Measurements from ENCODE around the gene SYPL2.
"Not testable (repeated sequence)": the region's sequence is repeated elsewhere in the genome, so short reads cannot be mapped to it uniquely, and the experiment has no call there.

SYPL2 gene

GRCh38 chr1:109466452-109467300, at the start of gene SYPL2:
SYPL2 (plus strand) TSS chr1:109466546; CDS start chr1:109466844, 298 bp downstream.
- no peak for FAIRE-seq

DNA sequence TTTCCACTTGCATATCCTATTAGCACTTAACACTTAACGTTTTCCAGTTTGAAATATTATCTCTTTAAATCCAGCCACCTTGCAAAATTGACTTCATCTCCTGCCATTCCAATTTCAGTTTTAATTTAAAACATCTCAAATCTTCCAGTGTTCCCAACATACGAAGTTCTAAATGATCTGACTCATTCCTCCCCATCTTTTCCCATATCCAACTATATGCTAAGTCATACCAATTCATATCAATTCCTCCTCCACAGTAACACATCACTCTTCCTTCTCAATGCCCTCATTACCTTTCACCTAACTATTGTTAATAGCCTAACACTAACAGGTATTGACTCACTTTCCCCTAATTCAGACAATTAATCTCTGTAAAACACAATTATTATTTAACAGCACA, 42.8 kb upstream of the SYPL2 start:
- FAIRE-seq: no peak

DNA sequence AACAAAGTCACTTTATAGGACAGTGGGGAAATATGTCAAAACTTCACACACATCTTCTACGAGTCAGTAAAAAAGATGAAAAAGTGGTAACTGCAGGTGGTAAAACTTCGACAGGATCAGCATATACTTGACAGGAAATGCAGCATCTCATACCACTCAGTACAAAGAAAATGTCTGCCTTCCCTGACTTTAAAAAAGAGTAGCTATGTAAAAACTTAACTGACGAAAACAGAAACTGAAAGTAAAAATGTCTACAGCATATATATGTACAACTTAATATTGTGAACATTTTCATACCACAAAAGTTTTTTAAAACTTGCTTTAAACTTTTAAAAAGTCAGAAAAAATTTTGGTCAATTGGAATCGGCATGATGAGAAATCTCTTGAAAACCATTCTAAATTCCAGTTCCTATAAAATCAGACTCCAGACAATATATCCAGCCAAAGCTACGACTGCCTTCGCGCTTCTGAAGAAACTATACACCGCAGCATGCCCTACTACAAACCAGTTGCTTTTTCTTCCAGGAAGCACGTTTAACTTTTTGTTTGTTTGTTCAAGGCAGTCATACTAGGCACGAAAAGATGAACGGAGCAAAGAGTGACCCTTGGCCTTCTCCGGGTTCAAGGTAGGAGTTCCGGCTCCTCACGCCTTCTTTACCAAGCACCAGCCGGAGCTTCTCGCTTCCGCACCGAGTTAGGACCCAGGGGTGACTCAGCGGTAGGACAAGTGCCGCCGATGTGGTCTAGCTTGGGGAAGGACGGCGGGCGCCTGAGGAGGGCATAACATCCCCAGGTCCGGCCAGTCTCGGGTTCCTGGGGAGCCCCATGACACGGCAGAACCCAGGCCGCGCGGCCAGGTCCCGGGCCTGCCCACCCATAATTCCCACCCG, 40.7 kb upstream of the SYPL2 start:
- no peak for FAIRE-seq

DNA sequence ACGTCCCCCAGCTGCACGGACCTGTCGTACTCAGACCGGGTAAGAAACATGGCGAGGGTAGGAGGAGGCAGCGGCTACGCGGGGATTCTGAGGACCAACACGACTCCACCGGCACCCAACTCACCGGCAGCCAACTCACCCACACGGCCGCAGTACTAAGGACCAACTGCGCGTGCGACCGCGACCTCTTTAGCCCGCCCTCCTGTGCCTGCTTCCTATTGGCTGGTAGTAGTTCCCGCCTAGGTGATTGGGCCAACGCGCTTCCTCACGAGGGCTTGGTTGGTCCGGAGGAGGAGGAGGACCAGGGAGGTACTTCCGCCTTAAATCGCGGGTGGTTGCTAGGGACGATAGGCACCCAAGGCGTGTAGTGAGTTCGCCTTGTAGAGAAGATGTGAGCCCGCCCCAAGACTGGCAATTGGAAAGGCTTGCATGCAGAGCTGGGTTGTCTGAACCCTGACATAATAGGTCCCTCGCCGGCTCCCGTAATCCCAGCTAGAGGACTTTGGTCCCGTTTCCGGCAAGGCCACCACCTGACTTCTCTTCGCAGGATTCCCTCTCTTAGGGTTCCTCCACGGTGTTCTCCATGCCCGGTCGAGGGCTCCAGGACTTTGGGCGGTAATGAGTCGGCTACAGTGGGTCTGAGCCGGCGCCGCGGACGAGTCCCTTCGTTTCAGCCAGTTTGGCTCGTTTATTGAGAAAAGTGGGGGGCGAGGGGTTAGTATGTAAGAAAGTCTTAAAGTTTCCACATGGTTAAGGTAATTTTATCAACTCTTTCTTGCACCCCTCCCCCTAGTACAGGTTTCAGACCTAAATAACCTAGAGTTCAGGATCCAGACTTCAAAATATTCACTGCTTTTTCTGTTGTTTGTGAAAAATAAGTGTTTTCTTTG, 39.8 kb upstream of the SYPL2 start, which contains the start of gene PSMA5:
TSS of gene PSMA5 (minus strand) at position 168 of the 890 bp plus-strand sequence. CDS start at position 50, 118 bp downstream.
- no peak for FAIRE-seq

DNA sequence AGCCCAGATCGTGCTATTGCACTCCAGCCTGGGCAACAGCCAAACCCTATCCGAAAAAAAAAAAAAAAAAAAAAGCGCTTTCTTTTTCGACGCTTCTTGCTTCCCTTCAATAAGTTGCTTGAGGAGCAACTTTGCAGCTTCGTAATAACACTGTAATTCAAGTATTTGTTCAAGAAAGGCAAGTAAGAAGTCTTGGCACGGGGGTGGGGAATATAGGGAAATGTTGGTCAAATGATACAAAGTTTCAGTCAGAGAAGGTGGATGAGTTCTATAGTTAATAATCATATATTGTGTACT, 39.2 kb upstream of the SYPL2 start:
- no peak for FAIRE-seq

GRCh38 chr1:109432336-109432735, 34.0 kb upstream of the SYPL2 start:
- no peak for FAIRE-seq

GRCh38 chr1:109433322-109433721, 33.0 kb upstream of the SYPL2 start:
- no peak for FAIRE-seq

- FAIRE-seq: no peak
These were observed 31.9 kb upstream of the SYPL2 start for GRCh38 chr1:109434484-109434883.

- no peak for FAIRE-seq
These were observed 27.5 kb upstream of the SYPL2 start for GRCh38 chr1:109438798-109439297.

DNA sequence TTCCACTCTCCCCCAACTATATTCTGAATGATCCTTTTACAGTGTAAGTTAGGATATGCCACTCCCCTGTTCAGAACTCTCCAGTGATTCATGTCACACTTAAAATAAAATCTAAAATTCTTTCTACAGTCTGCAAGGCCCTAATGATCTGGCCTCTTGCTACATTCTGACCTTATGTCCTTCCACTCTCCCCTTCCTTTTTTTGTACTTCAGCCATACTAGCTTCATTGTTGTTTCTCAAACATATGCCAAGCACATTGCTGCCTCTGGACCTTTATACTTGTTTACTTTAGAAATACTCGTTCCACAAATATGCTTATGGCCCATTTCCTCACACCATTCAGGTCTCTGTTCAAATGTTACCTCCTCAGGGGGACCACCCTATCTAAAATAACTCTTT, 25.3 kb upstream of the SYPL2 start:
- FAIRE-seq: no peak

GRCh38 chr1:109443476-109443875, 22.9 kb upstream of the SYPL2 start:
- FAIRE-seq: no peak

- FAIRE-seq: no peak
These were observed 22.0 kb upstream of the SYPL2 start for GRCh38 chr1:109444346-109444745.

DNA sequence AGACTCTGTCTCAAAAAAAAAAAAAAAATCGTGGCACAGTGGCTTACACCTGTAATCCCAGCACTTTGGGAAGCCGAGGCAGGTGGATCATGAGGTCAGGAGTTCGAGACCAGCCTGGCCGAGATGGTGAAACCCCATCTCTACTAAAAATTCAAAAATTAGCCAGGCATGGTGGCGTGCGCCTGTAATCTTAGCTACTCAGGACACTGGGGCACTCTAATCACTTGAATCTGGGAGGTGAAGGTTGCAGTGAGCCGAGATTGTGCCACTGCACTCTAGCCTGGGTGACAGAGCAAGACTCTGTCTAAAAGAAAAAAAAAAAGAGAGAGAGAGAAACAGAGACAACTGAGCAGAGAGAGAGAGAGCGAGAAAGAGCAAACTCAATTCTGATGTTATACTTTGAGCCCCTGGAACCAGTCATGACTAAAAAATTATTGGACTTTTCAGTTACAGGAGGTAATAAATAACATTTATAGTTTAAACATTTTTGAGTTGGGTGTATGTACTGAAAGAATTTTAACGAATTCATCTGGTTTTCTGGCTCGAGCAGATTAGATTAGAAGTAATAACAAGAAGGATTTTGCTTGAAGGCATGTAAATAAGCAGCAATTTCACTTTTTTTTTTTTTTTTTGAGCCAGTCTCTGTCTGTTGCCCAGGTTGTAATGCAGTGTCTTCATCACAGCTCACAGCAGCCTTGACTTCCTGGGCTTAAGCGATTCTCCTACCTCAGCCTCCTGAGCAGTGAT, 20.2 kb upstream of the SYPL2 start:
- not testable (repeated sequence) for FAIRE-seq

DNA sequence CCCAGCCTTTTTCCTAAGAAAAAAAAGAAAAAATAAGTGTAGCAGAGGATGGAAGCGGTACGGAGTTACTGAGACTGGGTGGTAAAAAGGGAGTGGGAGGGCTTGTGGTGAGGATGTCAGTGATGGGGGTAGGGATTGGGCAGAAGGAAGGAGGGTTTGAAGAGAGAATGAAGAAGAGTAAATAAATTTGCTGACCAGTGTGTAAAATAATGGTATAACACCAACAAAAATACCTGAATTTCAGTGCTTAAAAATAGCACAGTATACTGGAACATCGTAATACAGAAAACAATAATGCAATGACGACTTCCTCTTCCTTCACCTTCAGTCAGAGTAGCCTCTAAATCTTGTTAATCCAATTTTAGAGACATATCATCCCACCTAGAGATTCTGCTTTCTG, 18.8 kb upstream of the SYPL2 start:
- no peak for FAIRE-seq

- no peak for FAIRE-seq
These were observed 11.7 kb upstream of the SYPL2 start for GRCh38 chr1:109454497-109455133.

- FAIRE-seq: no peak
These were observed 8.5 kb upstream of the SYPL2 start for GRCh38 chr1:109457819-109458218.

GRCh38 chr1:109466125-109466451, 258 bp upstream of the SYPL2 start:
- no peak for FAIRE-seq

GRCh38 chr1:109467301-109467777, 993 bp downstream of the SYPL2 start:
- FAIRE-seq: no peak

- FAIRE-seq: no peak
These were observed 1.7 kb downstream of the SYPL2 start for GRCh38 chr1:109468061-109468460.

DNA sequence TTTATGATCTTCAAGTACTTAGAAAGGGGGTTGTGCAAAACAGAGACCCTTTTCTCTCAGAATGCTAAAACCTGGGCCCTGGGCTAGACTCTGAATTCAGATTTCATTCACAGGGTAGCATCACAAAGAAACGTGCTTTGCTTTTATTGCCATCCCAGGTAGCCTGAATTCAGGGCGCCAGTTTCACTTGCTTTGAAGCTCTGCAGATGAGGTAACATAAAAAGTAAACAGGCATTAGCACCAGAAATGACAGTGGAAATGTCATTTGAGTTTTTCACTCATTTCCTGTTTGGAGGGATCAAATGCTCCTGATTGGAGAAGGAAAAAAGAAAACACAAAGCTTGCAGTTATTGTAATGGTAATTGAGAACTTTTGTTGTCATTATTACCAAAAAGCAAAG, 2.6 kb downstream of the SYPL2 start:
- FAIRE-seq: no peak

DNA sequence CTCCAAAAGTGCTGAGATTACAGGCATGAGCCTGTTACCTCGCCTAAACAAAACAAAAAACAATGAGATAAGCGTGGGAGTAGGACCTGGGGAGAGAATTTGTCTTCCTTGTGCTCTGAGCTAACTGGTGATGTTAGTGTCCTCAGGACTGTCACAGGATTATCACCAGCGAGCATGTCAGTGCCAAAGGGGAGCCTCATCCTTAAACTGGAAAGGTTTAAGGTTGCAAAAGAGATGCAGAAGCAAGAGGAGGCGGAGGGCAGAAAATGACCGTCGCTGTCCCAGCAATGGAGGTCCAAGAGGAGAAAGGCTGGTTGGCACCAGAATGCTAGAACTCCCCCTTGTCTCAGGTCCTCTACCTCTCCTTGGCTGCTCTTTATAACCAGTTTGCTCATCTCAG, 3.9 kb downstream of the SYPL2 start:
- no peak for FAIRE-seq

All from colon (tissue), 2 donors.